ENCODE measurements around the gene MED9. TPM values are rescaled to one million over a fixed set of nuclear protein-coding genes. Genes with fewer than 3 reads are reported as not detected.
A peak's percentile ranks its signal among the peaks of the same experiment; 100 is the strongest.

Gene MED9
- total RNA-seq, 2 donors from 2014 or later, result 18.4 to 20.5 TPM

DNA sequence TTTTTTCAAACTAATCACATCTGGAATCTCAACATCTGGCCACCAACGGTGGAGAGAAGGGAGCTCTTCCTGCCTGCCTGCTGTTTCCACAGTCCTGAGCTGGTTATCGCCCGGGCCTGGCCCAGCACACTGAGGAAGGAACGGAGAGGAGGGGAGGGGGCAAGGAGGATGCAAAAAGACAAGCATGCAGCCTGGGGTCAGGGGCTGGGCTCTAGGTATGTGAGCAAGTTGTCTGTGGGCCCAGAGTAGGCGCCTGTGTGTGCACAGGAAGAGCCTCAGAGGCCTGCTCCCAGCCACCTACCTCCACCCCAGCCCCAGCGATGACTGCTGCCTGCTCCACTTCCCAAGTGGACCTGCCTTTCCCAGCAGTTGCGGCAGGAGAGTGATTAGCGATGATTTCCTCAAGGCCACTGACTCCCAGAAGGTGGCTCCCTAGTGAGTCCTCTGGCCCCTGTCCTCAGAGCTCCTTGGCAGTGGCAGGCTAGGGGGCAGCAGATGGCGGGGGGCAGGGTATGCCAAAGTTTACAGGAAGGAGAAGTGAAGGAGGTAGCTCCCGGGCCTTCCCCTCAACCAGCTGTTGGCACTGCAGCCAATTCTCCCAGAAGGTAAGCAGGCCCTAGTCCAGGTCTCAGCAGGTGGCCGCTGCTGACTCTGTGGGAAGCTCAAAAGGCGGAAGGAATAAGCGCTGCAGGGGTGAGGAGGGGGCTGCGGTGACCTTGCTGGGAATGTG, 46.4 kb downstream of the MED9 start:
- peaks cover 7% of the 10 kb centered on the region for H3K9me3 Mint-ChIP-seq
- TF ChIP-seq, protein P1, sequence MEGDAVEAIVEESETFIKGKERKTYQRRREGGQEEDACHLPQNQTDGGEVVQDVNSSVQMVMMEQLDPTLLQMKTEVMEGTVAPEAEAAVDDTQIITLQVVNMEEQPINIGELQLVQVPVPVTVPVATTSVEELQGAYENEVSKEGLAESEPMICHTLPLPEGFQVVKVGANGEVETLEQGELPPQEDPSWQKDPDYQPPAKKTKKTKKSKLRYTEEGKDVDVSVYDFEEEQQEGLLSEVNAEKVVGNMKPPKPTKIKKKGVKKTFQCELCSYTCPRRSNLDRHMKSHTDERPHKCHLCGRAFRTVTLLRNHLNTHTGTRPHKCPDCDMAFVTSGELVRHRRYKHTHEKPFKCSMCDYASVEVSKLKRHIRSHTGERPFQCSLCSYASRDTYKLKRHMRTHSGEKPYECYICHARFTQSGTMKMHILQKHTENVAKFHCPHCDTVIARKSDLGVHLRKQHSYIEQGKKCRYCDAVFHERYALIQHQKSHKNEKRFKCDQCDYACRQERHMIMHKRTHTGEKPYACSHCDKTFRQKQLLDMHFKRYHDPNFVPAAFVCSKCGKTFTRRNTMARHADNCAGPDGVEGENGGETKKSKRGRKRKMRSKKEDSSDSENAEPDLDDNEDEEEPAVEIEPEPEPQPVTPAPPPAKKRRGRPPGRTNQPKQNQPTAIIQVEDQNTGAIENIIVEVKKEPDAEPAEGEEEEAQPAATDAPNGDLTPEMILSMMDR (conservative IDR thresholded peaks at IDR 0.05), result peak; percentile 13
- DNase-seq, result peak; percentile 80
- H3K4me1 ChIP-seq (ENCODE audit: control insufficient read depth, insufficient read depth, low read length), result peaks cover 13% of the 10 kb centered on the region
- H3K4me3 ChIP-seq (ENCODE audit: low read length), result no peak overlapping the region
- WGBS, 2 experiments (ENCODE audit: insufficient coverage in 1 of 2, insufficient read length in 1 of 2), result 71 to 72% methylated on average over 5 to 14 of the region's 14 CpGs
- H3K27me3 Mint-ChIP-seq (ENCODE audit: insufficient read depth), result no peaks in the 10 kb centered on the region
- H3K36me3 Mint-ChIP-seq (ENCODE audit: low read depth), result peaks cover 5% of the 10 kb centered on the region
- H3K4me3 Mint-ChIP-seq, result no peak overlapping the region
- no peak overlapping the region for H3K9ac ChIP-seq (ENCODE audit: extremely low read depth, low read length, poor library complexity, severe bottlenecking)
- H3K4me1 Mint-ChIP-seq, result peaks cover 17% of the 10 kb centered on the region
- no peaks in the 10 kb centered on the region for H3K9me3 ChIP-seq (ENCODE audit: control insufficient read depth, low read length)
- no peaks in the 10 kb centered on the region for H3K36me3 ChIP-seq (ENCODE audit: control insufficient read depth, insufficient read depth, low read length)
- H3K27ac Mint-ChIP-seq, result peak overlapping the region; percentile 81
- no peaks in the 10 kb centered on the region for H3K27me3 ChIP-seq (ENCODE audit: control insufficient read depth, insufficient read depth, low read length, poor library complexity, severe bottlenecking)
- peak overlapping the region; percentile 49 for H3K27ac ChIP-seq (ENCODE audit: low read depth, low read length)

DNA sequence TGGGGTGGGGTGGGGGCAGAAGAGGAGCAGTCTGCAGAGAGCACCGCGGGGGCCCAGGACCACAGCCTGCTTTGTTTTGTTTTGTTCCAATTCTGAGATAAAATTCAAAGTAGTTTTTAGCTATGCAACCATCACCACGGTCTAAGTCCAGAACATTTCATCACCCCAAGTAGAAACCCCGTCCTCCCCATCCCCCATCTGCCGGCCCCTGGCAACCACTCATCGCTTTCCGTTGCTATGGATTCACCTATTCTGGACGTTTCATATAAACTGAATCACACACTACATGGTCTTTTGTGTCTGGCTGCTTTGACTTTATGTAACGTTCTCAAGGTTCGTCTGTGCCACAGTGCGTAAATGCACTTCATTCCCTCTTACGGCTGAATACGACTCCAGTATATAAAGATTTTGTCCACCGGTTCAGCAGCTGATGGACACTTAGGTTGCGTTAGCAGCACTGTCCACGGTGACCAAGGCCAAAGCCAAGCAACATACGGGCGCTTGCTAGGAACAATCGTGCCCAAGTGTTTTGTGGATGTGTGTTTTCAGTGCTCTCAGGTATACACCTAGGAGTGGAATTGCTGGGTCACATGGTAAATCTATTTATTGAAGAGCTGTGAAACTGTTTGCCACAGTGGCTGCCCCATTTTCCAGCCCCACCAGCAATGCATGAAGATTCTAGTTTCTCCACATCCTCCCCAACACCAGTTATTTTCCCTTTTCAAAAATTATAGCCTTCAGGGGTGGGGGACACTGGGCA, 47.1 kb downstream of the MED9 start:
- 94 to 97% methylated on average over 17 to 19 of the region's 19 CpGs for WGBS, 2 experiments (ENCODE audit: insufficient coverage in 1 of 2, insufficient read length in 1 of 2)

DNA sequence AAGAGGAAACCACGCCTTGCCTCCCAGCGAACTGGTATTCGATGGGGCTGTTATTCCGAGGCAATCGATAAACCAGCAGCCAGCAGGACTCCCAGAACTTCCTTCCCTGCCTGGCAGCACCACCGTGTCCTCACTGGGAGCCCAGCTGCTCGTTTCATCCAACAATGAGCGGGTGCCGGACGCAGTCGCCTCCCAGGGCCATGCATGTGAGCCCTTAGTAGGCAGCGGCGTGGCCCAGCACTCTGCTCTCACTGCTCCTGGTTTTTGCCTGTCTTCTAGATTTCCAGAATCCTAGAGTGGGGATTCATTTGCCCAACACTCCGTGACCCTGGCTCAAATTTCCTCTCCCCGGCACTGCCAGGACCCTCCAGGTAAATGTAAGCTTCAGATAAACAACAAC, 48.5 kb downstream of the MED9 start:
- no peak overlapping the region for H3K27ac Mint-ChIP-seq
- H3K27ac ChIP-seq (ENCODE audit: low read depth, low read length), result no peak overlapping the region
- H3K27me3 Mint-ChIP-seq (ENCODE audit: insufficient read depth), result no peaks in the 10 kb centered on the region
- 93 to 94% methylated on average over 15 of the region's 15 CpGs for WGBS, 2 experiments (ENCODE audit: insufficient coverage in 1 of 2, insufficient read length in 1 of 2)
- no peaks in the 10 kb centered on the region for H3K9me3 ChIP-seq (ENCODE audit: control insufficient read depth, low read length)
- no peak for DNase-seq
- H3K4me1 ChIP-seq (ENCODE audit: control insufficient read depth, insufficient read depth, low read length), result peaks cover 13% of the 10 kb centered on the region
- peaks cover 17% of the 10 kb centered on the region for H3K4me1 Mint-ChIP-seq
- H3K4me3 ChIP-seq (ENCODE audit: low read length), result no peak overlapping the region
- peaks cover 5% of the 10 kb centered on the region for H3K36me3 Mint-ChIP-seq (ENCODE audit: low read depth)
- no peak overlapping the region for H3K4me3 Mint-ChIP-seq
- no peaks in the 10 kb centered on the region for H3K36me3 ChIP-seq (ENCODE audit: control insufficient read depth, insufficient read depth, low read length)
- no peaks in the 10 kb centered on the region for H3K27me3 ChIP-seq (ENCODE audit: control insufficient read depth, insufficient read depth, low read length, poor library complexity, severe bottlenecking)
- TF ChIP-seq, protein P1 (conservative IDR thresholded peaks at IDR 0.05), result no peak
- no peak overlapping the region for H3K9ac ChIP-seq (ENCODE audit: extremely low read depth, low read length, poor library complexity, severe bottlenecking)
- peaks cover 7% of the 10 kb centered on the region for H3K9me3 Mint-ChIP-seq

More for the DNA sequence above, 47.1 kb downstream of the MED9 start:
- H3K4me1 Mint-ChIP-seq, result peaks cover 17% of the 10 kb centered on the region
- DNase-seq, result no peak
- peaks cover 5% of the 10 kb centered on the region for H3K36me3 Mint-ChIP-seq (ENCODE audit: low read depth)
- H3K9me3 Mint-ChIP-seq, result peaks cover 7% of the 10 kb centered on the region
- H3K27ac ChIP-seq (ENCODE audit: low read depth, low read length), result peak overlapping the region; percentile 29
- TF ChIP-seq, protein P1 (conservative IDR thresholded peaks at IDR 0.05), result no peak
- H3K36me3 ChIP-seq (ENCODE audit: control insufficient read depth, insufficient read depth, low read length), result no peaks in the 10 kb centered on the region
- H3K27me3 Mint-ChIP-seq (ENCODE audit: insufficient read depth), result no peaks in the 10 kb centered on the region
- H3K4me3 Mint-ChIP-seq, result no peak overlapping the region
- H3K9me3 ChIP-seq (ENCODE audit: control insufficient read depth, low read length), result no peaks in the 10 kb centered on the region
- H3K4me1 ChIP-seq (ENCODE audit: control insufficient read depth, insufficient read depth, low read length), result peaks cover 13% of the 10 kb centered on the region
- no peak overlapping the region for H3K9ac ChIP-seq (ENCODE audit: extremely low read depth, low read length, poor library complexity, severe bottlenecking)
- no peak overlapping the region for H3K27ac Mint-ChIP-seq
- H3K4me3 ChIP-seq (ENCODE audit: low read length), result no peak overlapping the region
- H3K27me3 ChIP-seq (ENCODE audit: control insufficient read depth, insufficient read depth, low read length, poor library complexity, severe bottlenecking), result no peaks in the 10 kb centered on the region
